HepG2 (cell line): Measurements from ENCODE around the gene PSRC1. TPM values are rescaled to one million over a fixed set of nuclear protein-coding genes. Genes with fewer than 3 reads are reported as not detected.

Experiments
- ATF3 ChIP-seq: sonication (generic); formaldehyde crosslinking; IDR thresholded peaks from 2 replicates; pipeline ENCODE4 v1.4.0; 2020; ENCODE audit warnings: missing genetic modification reagents
- CHD2 ChIP-seq: IDR thresholded peaks from 2 replicates; pipeline ENCODE4 v1.6.1; 2011; ENCODE audit warnings: low read depth, low read length, improper control_type of control experiment
- CREB1 ChIP-seq, 2 experiments: fragments of 450-650 bp in 1 of 2; IDR thresholded peaks; 2 replicates each; pipeline ENCODE4 v1.6.1; 2016 to 2017; ENCODE audit warnings: control low read depth in 1 of 2, mild to moderate bottlenecking in 1 of 2, missing compliant biosample characterization in 1 of 2, missing genetic modification characterization in 1 of 2
- EEA1 ChIP-seq: sonication (generic); formaldehyde crosslinking; IDR thresholded peaks from 2 replicates; pipeline ENCODE4 v1.5.1; 2020; ENCODE audit warnings: mild to moderate bottlenecking, missing genetic modification reagents, borderline replicate concordance
- MBD4 ChIP-seq: IDR thresholded peaks from 2 replicates; pipeline ENCODE4 v1.6.1; 2012; ENCODE audit warnings: low read length, inconsistent platforms, borderline replicate concordance
- SALL2 ChIP-seq: sonication (generic); formaldehyde crosslinking; IDR thresholded peaks from 2 replicates; pipeline ENCODE4 v1.8.1; 2023; ENCODE audit warnings: mild to moderate bottlenecking, missing genetic modification reagents, inconsistent platforms
- TFDP1 ChIP-seq: IDR thresholded peaks from 2 replicates; pipeline ENCODE4 v1.6.1; 2016; ENCODE audit warnings: missing compliant biosample characterization, missing genetic modification reagents, borderline replicate concordance
- ZBTB26 ChIP-seq: IDR thresholded peaks from 2 replicates; pipeline ENCODE4 v1.6.1; 2016; ENCODE audit warnings: missing compliant biosample characterization, missing genetic modification reagents, borderline replicate concordance
- ZNF431 ChIP-seq: sonication (generic); formaldehyde crosslinking; IDR thresholded peaks from 2 replicates; pipeline ENCODE4 v1.9.0; 2022; ENCODE audit warnings: missing genetic modification reagents, low read depth, mild to moderate bottlenecking, borderline replicate concordance
- ZNF550 ChIP-seq: sonication (generic); formaldehyde crosslinking; IDR thresholded peaks from 2 replicates; pipeline ENCODE4 v1.4.0; 2020; ENCODE audit warnings: mild to moderate bottlenecking, missing genetic modification reagents, borderline replicate concordance
- polyA plus RNA-seq, 8 experiments: library from polyadenylated mRNA; depleted of rRNA in 3 of 8; stranded (reverse) in 7 of 8; unstranded in 1 of 8; fragments of >200 nt; fragmentation: Illumina TruSeq in 4 of 8; extraction: Trizol in 4 of 8; gene quantifications; 2 replicates each; pipeline versions ENCODE4 v1.2.1 to v1.2.3, GENCODE V29; 2011 to 2016; ENCODE audit warnings: low read depth in 4 of 8, missing spikeins in 1 of 8, mixed read lengths in 1 of 8; ENCODE audit not compliant: insufficient read depth in 1 of 8
- total RNA-seq, 5 experiments: library from RNA; depleted of rRNA; stranded (reverse); fragments of >200 nt; fragmentation: Illumina TruSeq; extraction: Trizol; gene quantifications; 2 replicates each; pipeline ENCODE4 v1.2.3, GENCODE V29; 2016; ENCODE audit warnings: low read depth in 1 of 5

The PSRC1 gene
- total and polyA plus RNA-seq, 2 of the 13 experiments (the other 11 are each of a cell fraction or from before 2014, with no cell fraction given) = 28.6 to 30.3 TPM

GRCh38 chr1:109298666-109299557, 16.0 kb upstream of the PSRC1 start (continued):
- no peak for TF ChIP-seq ZNF431 (CRISPR knock-in tag)
- no peak for TF ChIP-seq ZNF550 (CRISPR knock-in tag)
- no peak; the same call in 1 of the 2 replicates for TF ChIP-seq SALL2 (CRISPR knock-in tag)
- peak; percentile 74 for TF ChIP-seq CREB1 (IDR thresholded peaks at IDR 0.05)
- TF ChIP-seq CREB1 (CRISPR knock-in tag; IDR thresholded peaks at IDR 0.05) = peak; percentile 56; the same call in 1 of the 2 replicates
- TF ChIP-seq ZBTB26 (CRISPR knock-in tag) = peak; percentile 63
- peak; percentile 46; the same call in 1 of the 2 replicates for TF ChIP-seq CHD2
- no peak for TF ChIP-seq EEA1 (CRISPR knock-in tag)
- peak; percentile 90; the same call in 1 of the 2 replicates for TF ChIP-seq TFDP1 (CRISPR knock-in tag)
- peak; percentile 80 for TF ChIP-seq ATF3 (CRISPR knock-in tag)
- TF ChIP-seq MBD4 = no peak
